Measurements from ENCODE around the gene PITPNB.

DNA sequence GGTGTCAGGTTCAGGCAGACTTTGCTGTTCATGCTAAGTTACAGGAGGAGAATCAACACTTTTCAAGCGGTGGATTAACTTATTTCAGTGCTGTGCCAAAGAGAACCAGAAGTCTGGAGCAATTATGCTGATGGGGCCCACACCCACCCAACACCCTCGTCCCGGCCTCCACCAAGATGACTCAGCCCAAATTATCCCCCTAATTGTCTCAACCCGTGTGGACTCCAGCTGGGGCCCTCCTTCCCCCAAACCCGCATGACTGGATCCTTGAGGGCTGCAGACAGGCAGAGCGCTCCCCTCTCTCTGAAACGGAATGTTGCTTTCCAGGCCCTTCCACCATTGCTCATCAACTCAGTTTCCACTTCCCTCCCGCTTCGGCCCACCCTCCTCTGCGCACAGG is 82.9 kb downstream of the PITPNB start:
- TF ChIP-seq, protein P1, sequence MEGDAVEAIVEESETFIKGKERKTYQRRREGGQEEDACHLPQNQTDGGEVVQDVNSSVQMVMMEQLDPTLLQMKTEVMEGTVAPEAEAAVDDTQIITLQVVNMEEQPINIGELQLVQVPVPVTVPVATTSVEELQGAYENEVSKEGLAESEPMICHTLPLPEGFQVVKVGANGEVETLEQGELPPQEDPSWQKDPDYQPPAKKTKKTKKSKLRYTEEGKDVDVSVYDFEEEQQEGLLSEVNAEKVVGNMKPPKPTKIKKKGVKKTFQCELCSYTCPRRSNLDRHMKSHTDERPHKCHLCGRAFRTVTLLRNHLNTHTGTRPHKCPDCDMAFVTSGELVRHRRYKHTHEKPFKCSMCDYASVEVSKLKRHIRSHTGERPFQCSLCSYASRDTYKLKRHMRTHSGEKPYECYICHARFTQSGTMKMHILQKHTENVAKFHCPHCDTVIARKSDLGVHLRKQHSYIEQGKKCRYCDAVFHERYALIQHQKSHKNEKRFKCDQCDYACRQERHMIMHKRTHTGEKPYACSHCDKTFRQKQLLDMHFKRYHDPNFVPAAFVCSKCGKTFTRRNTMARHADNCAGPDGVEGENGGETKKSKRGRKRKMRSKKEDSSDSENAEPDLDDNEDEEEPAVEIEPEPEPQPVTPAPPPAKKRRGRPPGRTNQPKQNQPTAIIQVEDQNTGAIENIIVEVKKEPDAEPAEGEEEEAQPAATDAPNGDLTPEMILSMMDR (IDR thresholded peaks at IDR 0.05 in 4 of 5, conservative IDR thresholded peaks at IDR 0.05 in 1 of 5): no peak
- no peak for TF ChIP-seq POLR2A (IDR thresholded peaks at IDR 0.05)

Data from gastrocnemius medialis (tissue), 4 donors.